ENCODE results near the gene VPS54.

VPS54 gene

DNA sequence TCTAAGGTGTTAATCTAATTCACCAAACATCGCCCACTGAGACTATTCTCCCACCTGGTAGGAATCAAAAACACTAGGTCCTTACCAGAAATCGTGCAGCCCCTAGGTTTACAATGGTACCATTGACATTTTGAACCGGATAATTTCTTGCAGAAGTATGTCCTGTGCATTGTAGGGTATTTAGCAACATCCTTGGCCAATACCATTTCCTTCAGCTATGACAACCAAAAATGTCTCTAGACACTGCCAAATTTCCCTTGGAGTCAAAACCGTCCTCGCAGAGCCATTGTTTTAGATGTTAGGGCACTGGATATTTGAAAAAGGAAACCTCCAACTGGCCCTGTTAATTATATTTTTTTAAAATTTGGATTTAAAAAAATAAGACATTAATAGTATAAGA, 3.8 kb downstream of the VPS54 start:
- WGBS (ENCODE audit: insufficient coverage), result 100% methylated on average over 2 of the region's 5 CpGs
- ChIA-PET CTCF (interaction anchor here (0.9 to 1.0 kb wide), 2 partner anchors 37 to 227 kb away, joined by 3 read pairs; no protein-coding TSS in a partner anchor), POLR2A (no interaction called here)
- Histone ChIP-seq H3K4me3 (ENCODE audit: control insufficient read depth in 1 of 7, extremely low read depth in 1 of 7, insufficient read depth in 4 of 7, low read depth in 2 of 7, low read length in 6 of 7) (peak overlapping the region in 1 of 7 experiments; percentile 41), H3K9me3 (ENCODE audit: control extremely low read depth in 1 of 5, control insufficient read depth in 4 of 5, insufficient read depth in 2 of 5, low read depth in 1 of 5, low read length in 4 of 5) (no peaks in the 10 kb centered on the region), H3K36me3 (ENCODE audit: control insufficient read depth in 4 of 4, insufficient read depth in 4 of 4, low read length in 3 of 4) (peaks cover 0 to 2% (median 0%) of the 10 kb centered on the region in 4 experiments), H3K4me1 (ENCODE audit: control extremely low read depth in 1 of 4, control insufficient read depth in 4 of 4, insufficient read depth in 4 of 4, low read length in 3 of 4) (peaks cover 5 to 26% (median 15%) of the 10 kb centered on the region in 4 experiments), H3K27me3 (replicated peaks in 2 of 5; ENCODE audit: control insufficient read depth in 4 of 5, insufficient read depth in 5 of 5, low read length in 4 of 5) (no peaks in the 10 kb centered on the region), H3K27ac (ENCODE audit: insufficient read depth in 1 of 2, low read depth in 1 of 2, low read length in 2 of 2, poor library complexity in 1 of 2, severe bottlenecking in 2 of 2) (no peak overlapping the region)
- DNase-seq, result no peak

DNA sequence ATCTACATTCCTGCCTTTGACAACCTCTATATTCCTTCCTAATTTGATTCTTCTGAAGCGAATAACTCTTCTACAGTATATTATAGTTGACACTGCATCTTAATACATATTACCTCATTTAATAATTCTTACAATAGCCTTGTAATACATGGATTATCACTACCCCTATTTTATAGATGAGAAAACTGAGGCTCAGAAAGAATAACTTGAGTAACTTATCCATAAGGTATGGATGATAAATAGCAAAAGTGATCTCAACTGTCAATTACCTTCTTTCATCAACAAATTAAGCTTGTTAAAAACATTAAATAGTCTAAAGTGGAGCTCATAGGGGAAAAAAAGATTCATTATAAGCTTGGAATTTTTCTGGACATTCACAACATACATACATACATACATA, 4.6 kb downstream of the VPS54 start:
- POLR2A ChIA-PET, result no interaction called here
- no CpG with 5 or more reads among the region's 1 CpG for WGBS (ENCODE audit: insufficient coverage)

DNA sequence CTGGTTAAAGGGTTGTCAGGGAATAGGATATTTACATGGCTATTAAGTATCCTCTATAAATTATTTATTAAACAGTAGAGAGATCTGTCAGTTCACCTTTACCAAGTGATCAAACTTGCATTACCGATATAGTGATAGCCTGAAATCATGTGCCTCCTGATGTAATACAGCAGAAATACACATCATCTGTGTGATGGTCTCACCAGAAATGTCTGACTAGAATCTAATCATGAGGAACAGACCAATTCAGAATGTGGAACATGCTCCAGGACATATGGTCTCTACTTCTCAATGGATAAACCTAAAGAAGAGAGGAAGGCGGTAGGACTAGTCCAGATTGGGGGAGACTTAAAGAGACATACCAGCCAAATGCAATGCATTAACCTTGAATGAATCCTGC, 6.2 kb downstream of the VPS54 start:
- Histone ChIP-seq H3K4me1 (ENCODE audit: control extremely low read depth in 1 of 4, control insufficient read depth in 4 of 4, insufficient read depth in 4 of 4, low read length in 3 of 4) (peaks cover 0 to 14% (median 8%) of the 10 kb centered on the region in 4 experiments), H3K4me3 (ENCODE audit: control insufficient read depth in 1 of 7, extremely low read depth in 1 of 7, insufficient read depth in 4 of 7, low read depth in 2 of 7, low read length in 6 of 7) (no peak overlapping the region), H3K27me3 (replicated peaks in 2 of 5; ENCODE audit: control insufficient read depth in 4 of 5, insufficient read depth in 5 of 5, low read length in 4 of 5) (no peaks in the 10 kb centered on the region), H3K9me3 (ENCODE audit: control extremely low read depth in 1 of 5, control insufficient read depth in 4 of 5, insufficient read depth in 2 of 5, low read depth in 1 of 5, low read length in 4 of 5) (no peaks in the 10 kb centered on the region), H3K27ac (ENCODE audit: insufficient read depth in 1 of 2, low read depth in 1 of 2, low read length in 2 of 2, poor library complexity in 1 of 2, severe bottlenecking in 2 of 2) (no peak overlapping the region), H3K36me3 (ENCODE audit: control insufficient read depth in 4 of 4, insufficient read depth in 4 of 4, low read length in 3 of 4) (peaks cover 0 to 4% (median 0%) of the 10 kb centered on the region in 4 experiments)
- CTCF ChIA-PET, result interaction anchor here (1.0 kb wide), 1 partner anchor 152 kb away, joined by 3 read pairs; no protein-coding TSS in a partner anchor
- POLR2A ChIA-PET, result no interaction called here
- no peak for DNase-seq
- WGBS (ENCODE audit: insufficient coverage), result no CpG with 5 or more reads among the region's 2 CpGs

More for the DNA sequence above, 4.6 kb downstream of the VPS54 start:
- H3K4me1 ChIP-seq (ENCODE audit: control extremely low read depth in 1 of 4, control insufficient read depth in 4 of 4, insufficient read depth in 4 of 4, low read length in 3 of 4), result peaks cover 4 to 18% (median 10%) of the 10 kb centered on the region in 4 experiments
- H3K4me3 ChIP-seq (ENCODE audit: control insufficient read depth in 1 of 7, extremely low read depth in 1 of 7, insufficient read depth in 4 of 7, low read depth in 2 of 7, low read length in 6 of 7), result no peak overlapping the region
- CTCF ChIA-PET, result no interaction called here
- no peak for DNase-seq
- no peak overlapping the region for H3K27ac ChIP-seq (ENCODE audit: insufficient read depth in 1 of 2, low read depth in 1 of 2, low read length in 2 of 2, poor library complexity in 1 of 2, severe bottlenecking in 2 of 2)
- H3K27me3 ChIP-seq (replicated peaks in 2 of 5; ENCODE audit: control insufficient read depth in 4 of 5, insufficient read depth in 5 of 5, low read length in 4 of 5), result no peaks in the 10 kb centered on the region
- no peaks in the 10 kb centered on the region for H3K9me3 ChIP-seq (ENCODE audit: control extremely low read depth in 1 of 5, control insufficient read depth in 4 of 5, insufficient read depth in 2 of 5, low read depth in 1 of 5, low read length in 4 of 5)
- H3K36me3 ChIP-seq (ENCODE audit: control insufficient read depth in 4 of 4, insufficient read depth in 4 of 4, low read length in 3 of 4), result peaks cover 0 to 2% (median 0%) of the 10 kb centered on the region in 4 experiments

DNA sequence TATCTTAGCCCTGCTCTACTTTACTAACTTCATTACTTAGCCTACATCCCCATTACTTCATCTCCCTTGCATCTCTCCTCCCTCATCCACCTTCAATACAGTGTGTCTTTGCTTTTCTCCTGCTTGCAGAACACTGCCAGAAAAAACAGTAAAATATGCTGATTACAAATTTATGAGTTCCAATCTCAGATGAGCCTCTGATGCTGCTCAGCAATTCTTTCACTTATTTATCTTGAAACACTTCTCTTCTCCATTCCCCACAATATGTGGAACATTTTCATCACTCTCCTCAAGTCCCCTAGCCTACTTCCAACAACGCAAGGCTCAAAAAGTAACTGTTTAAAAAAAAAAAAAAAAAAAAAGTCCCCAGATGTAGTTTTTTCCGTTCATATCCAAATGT, 7.1 kb downstream of the VPS54 start:
- ChIA-PET POLR2A (no interaction called here), CTCF (interaction anchor here (0.7 kb wide), 1 partner anchor 11 kb away, joined by 3 read pairs; no protein-coding TSS in a partner anchor)
- Histone ChIP-seq H3K4me3 (ENCODE audit: control insufficient read depth in 1 of 7, extremely low read depth in 1 of 7, insufficient read depth in 4 of 7, low read depth in 2 of 7, low read length in 6 of 7) (no peak overlapping the region), H3K9me3 (ENCODE audit: control extremely low read depth in 1 of 5, control insufficient read depth in 4 of 5, insufficient read depth in 2 of 5, low read depth in 1 of 5, low read length in 4 of 5) (no peaks in the 10 kb centered on the region), H3K36me3 (ENCODE audit: control insufficient read depth in 4 of 4, insufficient read depth in 4 of 4, low read length in 3 of 4) (peaks cover 0 to 4% (median under 1%) of the 10 kb centered on the region in 4 experiments), H3K27me3 (replicated peaks in 2 of 5; ENCODE audit: control insufficient read depth in 4 of 5, insufficient read depth in 5 of 5, low read length in 4 of 5) (no peaks in the 10 kb centered on the region), H3K4me1 (ENCODE audit: control extremely low read depth in 1 of 4, control insufficient read depth in 4 of 4, insufficient read depth in 4 of 4, low read length in 3 of 4) (peaks cover 0 to 7% (median 2%) of the 10 kb centered on the region in 4 experiments), H3K27ac (ENCODE audit: insufficient read depth in 1 of 2, low read depth in 1 of 2, low read length in 2 of 2, poor library complexity in 1 of 2, severe bottlenecking in 2 of 2) (no peak overlapping the region)
- DNase-seq, result no peak
- no CpG with 5 or more reads among the region's 2 CpGs for WGBS (ENCODE audit: insufficient coverage)

DNA sequence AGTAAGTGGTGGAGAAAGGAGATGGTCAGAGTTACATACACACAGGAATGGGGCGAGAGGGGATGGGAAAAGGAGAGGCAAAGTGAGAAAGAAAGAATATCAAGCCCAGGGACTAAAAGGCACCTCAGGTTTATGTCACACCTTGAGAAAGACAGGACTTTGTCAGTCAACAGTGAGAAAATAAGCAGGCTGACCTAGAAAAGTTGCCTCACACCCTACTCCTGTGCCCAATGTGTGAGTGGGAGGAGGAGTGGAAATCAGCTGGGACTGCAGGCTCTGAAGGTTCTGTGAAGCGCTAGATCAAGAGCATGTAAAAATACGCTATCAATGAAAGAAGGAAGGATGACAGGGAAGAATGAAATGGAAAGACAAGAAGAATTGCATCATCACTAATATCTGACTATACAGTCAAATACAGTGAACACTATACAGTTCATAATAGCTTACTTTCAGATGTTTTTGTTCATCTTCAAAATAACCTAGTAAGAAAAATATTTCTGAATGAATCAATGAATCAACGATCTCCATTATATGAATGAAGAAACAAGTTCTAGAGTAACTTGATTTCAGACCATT, 10.7 kb downstream of the VPS54 start:
- no peaks in the 10 kb centered on the region for H3K4me1 ChIP-seq (ENCODE audit: control extremely low read depth in 1 of 4, control insufficient read depth in 4 of 4, insufficient read depth in 4 of 4, low read length in 3 of 4)
- no peak for DNase-seq
- H3K4me3 ChIP-seq (ENCODE audit: control insufficient read depth in 1 of 7, extremely low read depth in 1 of 7, insufficient read depth in 4 of 7, low read depth in 2 of 7, low read length in 6 of 7), result no peak overlapping the region
- 100% methylated on average over 1 of the region's 4 CpGs for WGBS (ENCODE audit: insufficient coverage)
- CTCF ChIA-PET, result no interaction called here
- H3K27me3 ChIP-seq (replicated peaks in 2 of 5; ENCODE audit: control insufficient read depth in 4 of 5, insufficient read depth in 5 of 5, low read length in 4 of 5), result no peaks in the 10 kb centered on the region
- peaks cover 0 to 5% (median 4%) of the 10 kb centered on the region in 4 experiments for H3K36me3 ChIP-seq (ENCODE audit: control insufficient read depth in 4 of 4, insufficient read depth in 4 of 4, low read length in 3 of 4)
- H3K27ac ChIP-seq (ENCODE audit: insufficient read depth in 1 of 2, low read depth in 1 of 2, low read length in 2 of 2, poor library complexity in 1 of 2, severe bottlenecking in 2 of 2), result no peak overlapping the region
- no peaks in the 10 kb centered on the region for H3K9me3 ChIP-seq (ENCODE audit: control extremely low read depth in 1 of 5, control insufficient read depth in 4 of 5, insufficient read depth in 2 of 5, low read depth in 1 of 5, low read length in 4 of 5)
- POLR2A ChIA-PET, result no interaction called here

DNA sequence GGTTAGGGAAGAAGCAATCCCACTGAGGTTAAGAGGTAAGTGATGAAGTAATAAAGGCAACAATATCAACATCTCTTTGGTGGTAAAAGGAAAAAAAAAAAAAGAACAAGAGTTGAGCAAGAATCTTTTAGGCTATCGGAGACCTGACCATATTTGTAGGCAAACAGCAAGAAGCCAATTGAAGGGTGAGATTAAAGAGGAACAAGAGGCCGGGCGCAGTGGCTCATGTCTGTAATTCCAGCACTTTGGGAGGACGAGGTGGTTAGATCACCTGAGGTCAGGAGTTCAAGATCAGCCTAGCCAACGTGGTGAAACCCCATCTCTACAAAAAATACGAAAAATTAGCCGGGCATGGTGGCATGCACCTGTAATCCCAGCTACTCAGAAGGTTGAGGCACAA, 11.3 kb downstream of the VPS54 start:
- H3K27ac ChIP-seq (ENCODE audit: insufficient read depth in 1 of 2, low read depth in 1 of 2, low read length in 2 of 2, poor library complexity in 1 of 2, severe bottlenecking in 2 of 2), result no peak overlapping the region
- no peak overlapping the region for H3K4me3 ChIP-seq (ENCODE audit: control insufficient read depth in 1 of 7, extremely low read depth in 1 of 7, insufficient read depth in 4 of 7, low read depth in 2 of 7, low read length in 6 of 7)
- no peaks in the 10 kb centered on the region for H3K4me1 ChIP-seq (ENCODE audit: control extremely low read depth in 1 of 4, control insufficient read depth in 4 of 4, insufficient read depth in 4 of 4, low read length in 3 of 4)
- 98% methylated on average over 7 of the region's 7 CpGs for WGBS (ENCODE audit: insufficient coverage)
- DNase-seq, result no peak
- H3K36me3 ChIP-seq (ENCODE audit: control insufficient read depth in 4 of 4, insufficient read depth in 4 of 4, low read length in 3 of 4), result peaks cover 0 to 5% (median 3%) of the 10 kb centered on the region in 4 experiments
- H3K27me3 ChIP-seq (replicated peaks in 2 of 5; ENCODE audit: control insufficient read depth in 4 of 5, insufficient read depth in 5 of 5, low read length in 4 of 5), result no peaks in the 10 kb centered on the region
- H3K9me3 ChIP-seq (ENCODE audit: control extremely low read depth in 1 of 5, control insufficient read depth in 4 of 5, insufficient read depth in 2 of 5, low read depth in 1 of 5, low read length in 4 of 5), result no peaks in the 10 kb centered on the region
- ChIA-PET CTCF (no interaction called here), POLR2A (no interaction called here)

DNA sequence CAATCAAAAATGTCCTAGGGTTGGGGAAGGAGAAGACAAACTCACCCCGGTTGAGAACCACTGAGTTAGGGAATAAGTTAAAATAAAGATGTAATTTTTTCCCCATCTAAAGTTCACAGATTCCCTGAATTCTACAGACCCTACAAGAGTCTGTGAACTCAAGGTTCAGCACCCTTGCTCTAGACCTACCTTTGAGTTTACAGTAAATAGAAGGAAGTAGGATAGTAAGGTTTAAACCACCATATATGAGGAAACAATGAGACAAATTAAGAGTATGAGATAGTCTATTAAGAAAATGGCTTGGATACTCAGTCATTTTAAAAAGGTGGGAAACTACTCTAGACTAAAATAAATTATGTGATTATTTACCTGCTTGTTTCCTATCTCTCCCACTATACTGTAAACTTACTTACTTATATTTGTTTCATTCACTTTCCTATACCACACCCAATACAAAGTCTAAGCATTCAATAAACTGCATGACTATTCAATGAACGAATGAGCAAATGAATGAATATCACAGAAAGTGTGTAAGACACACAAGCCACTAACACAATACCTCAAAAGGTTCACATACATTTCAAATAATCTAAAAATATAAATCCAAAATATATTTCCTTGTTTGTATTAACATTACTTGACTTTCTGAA, 13.4 kb downstream of the VPS54 start:
- Histone ChIP-seq H3K9me3 (ENCODE audit: control extremely low read depth in 1 of 5, control insufficient read depth in 4 of 5, insufficient read depth in 2 of 5, low read depth in 1 of 5, low read length in 4 of 5) (peaks cover 0 to 6% (median 0%) of the 10 kb centered on the region in 5 experiments), H3K36me3 (ENCODE audit: control insufficient read depth in 4 of 4, insufficient read depth in 4 of 4, low read length in 3 of 4) (peaks cover 0 to 16% (median 9%) of the 10 kb centered on the region in 4 experiments), H3K27me3 (replicated peaks in 2 of 5; ENCODE audit: control insufficient read depth in 4 of 5, insufficient read depth in 5 of 5, low read length in 4 of 5) (no peaks in the 10 kb centered on the region), H3K4me3 (ENCODE audit: control insufficient read depth in 1 of 7, extremely low read depth in 1 of 7, insufficient read depth in 4 of 7, low read depth in 2 of 7, low read length in 6 of 7) (no peak overlapping the region), H3K27ac (ENCODE audit: insufficient read depth in 1 of 2, low read depth in 1 of 2, low read length in 2 of 2, poor library complexity in 1 of 2, severe bottlenecking in 2 of 2) (no peak overlapping the region), H3K4me1 (ENCODE audit: control extremely low read depth in 1 of 4, control insufficient read depth in 4 of 4, insufficient read depth in 4 of 4, low read length in 3 of 4) (no peaks in the 10 kb centered on the region)
- POLR2A ChIA-PET, result no interaction called here
- 100% methylated on average over 1 of the region's 2 CpGs for WGBS (ENCODE audit: insufficient coverage)
- CTCF ChIA-PET, result no interaction called here
- no peak for DNase-seq
